ENCODE results near the gene CAMKK2.

GRCh38 chr12:121238086-121238485, 58.4 kb downstream of the CAMKK2 start:
- TF ChIP-seq CTCF (IDR thresholded peaks at IDR 0.05) = no peak
- no peak for TF ChIP-seq POLR2A (IDR thresholded peaks at IDR 0.05)
- no peak for TF ChIP-seq POLR2AphosphoS5 (IDR thresholded peaks at IDR 0.05)

Data from transverse colon (tissue), 4 donors.